ENCODE measurements around the gene SFMBT2.

Gene SFMBT2

GRCh38 chr10:7362471-7362870 is 48.4 kb downstream of the SFMBT2 start:
- no peak for DNase-seq

DNA sequence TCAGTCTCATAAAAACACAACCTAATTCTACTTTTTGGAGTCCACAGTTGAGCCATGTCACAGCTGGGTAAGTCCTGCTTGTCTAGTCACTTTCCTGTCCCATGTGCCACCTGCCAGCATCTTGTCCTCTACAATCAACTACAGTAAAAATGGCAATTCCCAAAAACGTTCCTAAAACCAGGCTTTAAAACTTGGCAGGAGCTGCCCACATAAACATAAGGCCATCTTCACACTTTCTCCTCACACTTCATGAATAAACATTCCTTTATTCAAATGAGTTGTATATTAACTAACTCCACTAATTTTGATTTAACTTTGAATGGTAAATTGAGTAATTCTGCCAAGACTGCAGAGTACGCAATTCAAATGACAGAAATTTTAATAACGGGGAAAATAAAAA is 49.5 kb downstream of the SFMBT2 start:
- DNase-seq = no peak

GRCh38 chr10:7359954-7360353 is 50.9 kb downstream of the SFMBT2 start:
- DNase-seq = no peak

DNA sequence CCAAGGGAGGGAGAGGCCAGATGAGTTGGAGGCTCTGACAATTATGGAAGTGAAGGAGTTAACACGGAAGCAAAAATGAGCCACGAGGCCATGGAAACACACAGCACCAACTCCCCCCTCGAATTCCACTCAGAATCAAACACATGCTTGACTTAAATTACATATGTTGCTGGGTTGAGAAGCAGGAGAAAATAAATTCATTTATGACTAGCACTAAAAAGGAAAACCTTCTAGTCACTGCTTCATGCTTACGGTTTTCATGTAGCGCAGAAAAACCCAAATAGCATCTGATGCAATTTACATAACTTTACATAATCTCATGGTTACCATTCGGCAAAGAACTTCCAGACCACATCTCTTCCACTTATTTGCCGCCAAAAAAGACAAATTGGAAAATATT is 51.5 kb downstream of the SFMBT2 start:
- no peak for DNase-seq

DNA sequence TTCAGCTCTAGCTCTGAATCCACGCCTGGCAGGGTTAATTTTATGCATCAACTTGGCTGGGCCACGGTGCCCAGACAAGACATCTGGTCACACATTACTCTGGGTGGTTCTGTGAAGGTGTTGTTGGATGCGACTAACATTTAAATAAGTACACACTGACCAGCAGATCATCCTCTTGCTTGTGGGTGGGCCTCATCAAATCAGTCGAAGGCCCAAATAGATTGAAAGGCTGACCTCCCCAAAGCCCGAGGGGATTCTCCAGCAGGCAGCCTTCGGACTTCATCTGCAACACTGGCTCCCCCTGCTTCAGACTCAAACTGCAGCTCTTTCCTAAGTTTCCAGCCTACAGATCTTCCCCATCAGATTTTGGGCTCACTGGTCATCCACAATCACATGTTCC is 53.6 kb downstream of the SFMBT2 start:
- DNase-seq = no peak

DNA sequence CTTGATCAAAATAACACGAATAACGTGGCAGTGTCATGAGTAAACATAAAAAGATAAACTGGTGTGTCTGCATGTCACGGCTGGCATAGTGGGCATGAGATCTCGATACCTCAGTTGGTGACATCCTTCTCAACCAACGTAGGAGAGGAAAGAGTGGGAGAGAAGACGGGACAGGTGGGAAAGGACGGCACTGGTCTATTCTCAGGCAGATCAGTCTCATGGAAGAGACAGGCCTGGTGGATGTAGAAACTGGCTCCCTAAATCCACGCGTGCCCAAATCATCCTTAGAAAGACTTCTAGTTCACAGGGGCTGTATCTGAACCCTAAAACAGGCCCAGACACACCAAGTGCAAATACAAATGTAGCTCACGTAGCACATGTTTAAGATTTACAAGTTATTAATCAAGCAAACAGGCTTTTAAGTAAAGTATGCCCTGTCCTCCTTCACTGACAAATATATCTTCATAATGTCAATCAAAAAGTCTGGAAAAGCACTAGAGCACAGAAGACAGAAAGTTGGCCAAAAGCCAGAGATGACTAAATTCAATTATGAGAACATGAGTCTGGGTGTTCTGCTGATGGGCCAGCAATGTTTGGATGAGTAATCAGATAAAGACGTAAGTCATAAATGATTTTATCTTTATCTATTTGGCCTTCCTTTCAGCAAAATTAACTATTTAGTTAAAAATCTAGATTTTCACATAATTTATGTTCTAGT is 56.3 kb downstream of the SFMBT2 start:
- no peak for DNase-seq

- no peak for DNase-seq
Observed at GRCh38 chr10:7351894-7352293, 58.9 kb downstream of the SFMBT2 start.

DNA sequence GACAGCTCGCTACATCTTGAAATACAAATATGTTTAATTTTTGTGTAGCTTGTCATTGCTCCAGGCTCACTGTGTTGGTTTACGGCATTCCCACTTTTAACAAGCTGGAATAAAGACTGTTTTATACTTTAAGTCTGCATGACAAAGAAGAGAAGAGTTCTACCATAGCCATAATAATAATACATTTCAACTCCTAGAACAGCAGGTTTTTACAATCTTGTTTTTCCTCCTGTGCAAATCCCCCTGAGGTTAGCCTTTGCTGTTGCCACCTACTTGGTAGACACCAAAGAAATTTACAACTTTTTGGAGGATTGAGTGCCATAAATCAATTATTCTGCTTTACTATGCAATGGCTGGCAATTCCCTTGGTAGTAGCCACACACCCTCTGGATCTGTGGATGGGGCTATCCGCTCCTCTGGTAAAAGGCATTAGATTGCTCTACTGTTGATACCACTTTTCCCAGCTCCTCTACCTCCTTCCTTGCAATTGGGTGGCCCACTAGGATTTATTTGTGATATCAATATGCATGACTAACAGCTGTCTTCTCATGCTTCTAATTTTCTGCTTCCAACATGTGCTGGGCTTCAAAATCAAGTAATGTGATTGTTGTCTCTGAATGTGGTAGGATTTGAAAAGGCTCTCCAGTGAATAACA is 60.2 kb downstream of the SFMBT2 start:
- no peak for DNase-seq

DNA sequence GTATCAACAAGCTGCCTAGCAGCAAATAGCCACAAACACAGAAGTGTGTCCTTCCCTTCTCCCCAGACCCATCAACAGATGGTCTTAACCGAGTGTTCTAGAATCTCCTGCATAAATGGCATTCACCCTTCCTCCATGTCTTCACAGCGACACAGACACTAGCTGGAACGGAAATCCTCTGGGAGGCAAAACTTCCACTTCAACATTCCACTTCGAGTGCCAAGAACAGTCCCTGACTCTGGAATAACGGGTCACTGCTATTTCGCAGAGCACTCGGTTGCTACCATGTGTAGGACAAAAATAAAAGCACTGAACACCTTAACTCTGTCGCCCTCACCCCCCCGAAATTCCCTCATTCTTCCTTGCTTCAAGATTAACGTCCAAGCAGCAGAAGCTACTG is 65.1 kb downstream of the SFMBT2 start:
- no peak for DNase-seq

- no peak for DNase-seq
Observed at GRCh38 chr10:7343040-7343439, 67.8 kb downstream of the SFMBT2 start.

DNA sequence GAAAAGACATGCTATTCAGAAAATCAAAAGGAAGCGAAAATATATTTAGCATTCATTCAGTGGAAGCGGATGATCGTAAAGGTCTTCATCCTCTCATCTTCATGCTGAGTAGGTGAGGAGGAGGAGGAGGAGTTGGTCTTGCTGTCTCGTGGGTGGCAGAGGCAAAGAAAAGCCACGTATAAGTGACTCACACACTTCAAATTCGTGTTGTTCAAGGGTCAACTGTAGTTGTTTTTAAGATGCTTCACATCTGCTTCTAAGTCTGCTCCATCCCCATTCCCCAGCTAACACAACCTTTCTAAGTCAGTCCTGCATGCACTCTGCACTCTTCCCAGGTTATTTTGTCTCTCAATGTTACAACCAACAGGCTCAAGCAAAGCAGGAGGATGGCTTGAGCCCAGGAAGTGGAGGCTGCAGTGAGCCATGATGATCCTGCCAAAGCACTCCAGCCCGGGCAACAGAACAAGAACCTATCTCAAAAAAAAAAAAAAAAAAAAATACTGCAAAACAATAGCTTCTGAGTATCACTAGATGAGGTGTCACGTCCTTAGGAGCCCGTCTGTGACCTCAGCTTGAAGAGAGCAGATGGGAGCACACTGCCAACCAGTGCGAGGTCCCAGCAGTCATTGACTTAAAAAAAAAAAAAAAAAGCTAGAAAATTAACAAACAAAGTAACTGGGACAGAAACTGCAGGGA is 70.5 kb downstream of the SFMBT2 start:
- no peak for DNase-seq

- DNase-seq = no peak
Observed at GRCh38 chr10:7339510-7339909, 71.3 kb downstream of the SFMBT2 start.

- no peak for DNase-seq
Observed at GRCh38 chr10:7338469-7338868, 72.4 kb downstream of the SFMBT2 start.

DNA sequence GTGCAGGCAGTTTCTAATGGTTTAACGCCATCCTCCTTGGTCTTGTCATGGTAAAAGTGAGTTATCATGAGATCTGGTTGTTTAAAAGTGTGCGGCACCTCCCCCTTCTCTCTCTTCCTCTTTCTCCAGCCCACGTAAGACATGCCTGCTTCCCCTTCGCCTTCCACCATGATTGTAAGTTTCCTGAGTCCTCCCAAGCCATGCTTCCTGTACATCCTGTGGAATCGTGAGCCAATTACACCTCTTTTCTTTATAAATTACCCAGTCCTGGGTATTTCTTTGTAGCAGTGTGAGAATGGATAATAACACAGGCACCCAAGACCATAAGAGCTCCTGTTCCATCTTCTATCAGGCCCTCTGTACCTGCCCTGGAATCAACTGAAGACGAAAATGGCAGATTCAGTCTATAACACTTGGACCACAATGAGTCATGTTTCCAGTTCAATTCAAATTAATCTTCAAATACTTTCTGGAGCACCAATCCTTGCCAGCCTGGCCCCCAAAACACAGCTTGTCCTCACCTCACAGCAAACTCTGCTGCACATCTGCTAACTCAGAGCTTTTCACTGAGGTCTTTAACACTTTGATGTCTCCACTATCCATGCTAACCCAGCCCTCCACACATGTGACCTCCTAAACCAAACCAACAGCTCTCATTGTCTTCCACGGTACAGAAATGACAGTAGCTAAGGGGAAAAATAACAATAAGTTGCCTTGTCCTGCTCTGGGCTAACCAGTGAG is 73.2 kb downstream of the SFMBT2 start:
- no peak for DNase-seq

DNA sequence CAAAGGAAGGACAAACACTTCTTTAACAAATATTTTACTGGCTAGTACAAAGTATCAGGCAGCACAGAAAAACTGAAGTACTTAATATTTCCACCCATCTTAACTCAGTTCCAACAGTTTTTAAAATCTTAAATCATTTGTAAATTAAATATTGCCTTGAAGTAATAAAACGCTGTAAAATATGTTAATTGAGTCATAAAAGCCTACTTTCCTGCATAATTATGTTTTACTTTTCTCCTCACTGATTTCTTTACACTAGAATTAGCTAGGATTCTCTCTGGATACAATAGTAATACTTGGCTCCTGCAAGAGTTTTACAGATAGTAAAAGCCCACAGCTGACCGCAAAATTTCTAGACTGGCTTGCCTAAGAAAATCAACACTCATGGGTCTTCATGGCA is 74.9 kb downstream of the SFMBT2 start:
- no peak for DNase-seq

DNA sequence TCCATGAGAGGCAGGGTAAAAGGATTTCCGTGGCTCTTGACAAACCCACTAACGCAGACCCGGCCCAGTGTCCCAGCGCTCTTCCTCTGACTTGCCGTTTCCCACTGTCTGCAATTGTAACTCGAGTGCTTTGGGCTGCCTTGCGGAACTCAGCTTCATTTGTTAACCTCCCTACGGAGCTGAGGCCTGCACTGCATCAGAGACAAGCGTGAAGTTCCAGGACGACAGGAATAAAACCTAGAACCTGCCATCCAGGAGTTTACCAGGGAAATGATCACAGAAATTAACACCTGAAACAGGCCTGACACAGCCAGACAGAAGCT is 76.2 kb downstream of the SFMBT2 start:
- no peak for DNase-seq

DNA sequence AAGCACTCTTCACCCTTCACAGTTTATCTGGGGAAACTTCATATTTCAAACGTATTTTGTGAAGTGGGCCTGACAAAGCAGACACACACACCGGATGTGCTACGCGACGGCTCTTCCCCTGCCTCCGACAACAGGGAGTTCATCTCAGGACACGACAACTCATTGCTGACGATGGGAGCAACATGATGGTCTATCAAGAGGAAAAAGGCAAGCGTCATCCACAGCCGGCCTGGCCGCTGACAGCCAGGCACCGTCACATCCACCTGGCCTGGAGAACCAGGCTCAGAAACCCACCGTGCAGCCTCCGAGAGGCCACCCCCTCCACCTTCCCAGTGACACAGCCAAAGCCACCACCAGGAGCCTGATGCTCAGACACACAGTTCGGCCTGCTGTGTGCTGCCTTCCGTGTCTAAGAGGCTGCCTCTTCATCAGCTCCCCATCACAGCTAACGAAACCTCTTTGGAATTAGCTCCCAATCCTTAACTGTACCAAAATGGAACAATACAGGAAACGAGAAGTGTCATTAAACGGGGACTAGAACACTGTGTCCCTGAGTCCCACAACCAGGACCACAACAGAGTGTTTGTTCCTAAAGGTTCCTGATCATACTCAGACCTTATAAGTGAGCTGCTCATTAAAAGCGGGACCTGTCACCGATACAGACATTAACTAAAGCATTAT is 76.7 kb downstream of the SFMBT2 start:
- DNase-seq = no peak

- DNase-seq = no peak
Observed at GRCh38 chr10:7329219-7329618, 81.6 kb downstream of the SFMBT2 start.

DNA sequence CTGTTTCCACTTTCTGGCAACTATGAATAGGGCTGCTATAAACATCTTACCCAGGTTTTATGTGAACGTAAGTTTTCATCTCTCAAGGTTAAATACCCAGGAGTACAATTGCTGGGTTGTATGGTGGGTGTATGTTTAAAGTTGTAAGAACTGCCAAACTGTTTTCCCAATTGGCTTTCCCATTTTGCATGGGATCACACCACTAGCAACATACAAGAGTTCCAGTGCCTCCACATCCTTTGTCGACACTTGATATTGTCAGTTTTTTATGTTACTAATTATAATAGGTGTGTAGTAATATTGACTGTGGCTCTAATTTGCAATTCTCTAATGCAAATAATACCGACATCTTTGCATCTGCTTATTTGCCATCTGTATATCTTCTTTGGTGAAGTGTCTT is 82.9 kb downstream of the SFMBT2 start:
- no peak for DNase-seq

DNA sequence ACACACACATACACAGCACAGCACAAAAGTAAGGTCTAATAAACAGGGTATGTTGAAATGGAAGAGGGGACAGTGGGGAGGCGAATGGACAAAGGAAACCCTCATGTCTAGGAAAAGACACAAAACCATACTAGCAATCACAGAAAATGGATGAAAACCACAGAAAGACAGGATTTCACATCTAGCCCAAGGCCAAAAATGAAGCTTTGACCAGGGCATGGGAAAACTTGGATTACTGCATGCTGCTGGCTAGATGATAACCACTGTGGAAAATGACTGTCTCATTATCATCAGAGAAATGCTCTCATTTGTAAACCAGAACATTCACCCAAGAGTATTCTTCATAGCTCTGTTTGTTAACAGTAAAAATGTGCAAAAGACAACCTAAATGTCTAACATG is 88.2 kb downstream of the SFMBT2 start:
- DNase-seq = no peak

- no peak for DNase-seq
Observed at GRCh38 chr10:7320072-7320471, 90.8 kb downstream of the SFMBT2 start.

DNA sequence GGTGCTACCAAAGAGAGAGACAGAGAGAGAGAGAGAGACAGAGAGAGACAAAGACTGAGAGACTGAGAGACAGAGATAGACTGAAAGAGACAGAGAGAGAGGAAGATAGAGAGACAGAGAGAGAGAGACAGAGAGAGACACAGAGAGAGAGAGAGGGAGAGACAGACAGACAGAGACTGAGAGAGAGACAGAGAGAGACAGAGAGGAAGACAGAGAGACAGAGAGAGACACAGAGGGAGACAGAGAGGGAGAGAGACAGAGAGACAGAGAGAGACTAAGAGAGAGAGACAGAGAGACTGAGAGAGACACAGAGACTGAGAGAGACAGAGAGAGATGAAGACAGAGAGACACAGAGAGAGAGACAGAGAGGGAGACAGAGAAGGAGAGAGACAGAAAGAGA is 91.2 kb downstream of the SFMBT2 start:
- no peak for DNase-seq

DNA sequence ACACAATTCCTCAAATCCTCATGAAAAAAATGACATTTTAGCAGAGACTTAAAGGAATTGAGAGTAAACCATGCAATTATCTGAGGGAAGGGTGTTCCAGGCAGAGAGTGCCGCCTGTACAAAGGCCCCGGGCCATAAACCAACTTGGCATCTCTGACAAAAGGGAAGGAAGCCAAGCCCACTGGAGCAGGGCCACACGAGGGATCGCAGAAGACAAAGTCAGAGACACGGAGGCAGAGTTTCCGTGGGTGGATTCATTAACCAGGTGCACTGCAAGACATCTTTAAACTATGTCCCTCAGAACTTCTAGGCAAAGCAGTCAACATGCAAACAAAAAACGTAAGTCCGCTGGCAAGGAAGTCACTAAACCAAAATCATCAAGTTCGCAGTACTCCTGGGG is 92.0 kb downstream of the SFMBT2 start:
- no peak for DNase-seq

Data from KG1 (cell line).